ENCODE results near the gene SOCS1. TPM values are rescaled to one million over a fixed set of nuclear protein-coding genes. Genes with fewer than 3 reads are reported as not detected.

Gene SOCS1
- total and polyA plus RNA-seq, 12 donors = 0.53 to 11.9 (median 5.1) TPM

DNA sequence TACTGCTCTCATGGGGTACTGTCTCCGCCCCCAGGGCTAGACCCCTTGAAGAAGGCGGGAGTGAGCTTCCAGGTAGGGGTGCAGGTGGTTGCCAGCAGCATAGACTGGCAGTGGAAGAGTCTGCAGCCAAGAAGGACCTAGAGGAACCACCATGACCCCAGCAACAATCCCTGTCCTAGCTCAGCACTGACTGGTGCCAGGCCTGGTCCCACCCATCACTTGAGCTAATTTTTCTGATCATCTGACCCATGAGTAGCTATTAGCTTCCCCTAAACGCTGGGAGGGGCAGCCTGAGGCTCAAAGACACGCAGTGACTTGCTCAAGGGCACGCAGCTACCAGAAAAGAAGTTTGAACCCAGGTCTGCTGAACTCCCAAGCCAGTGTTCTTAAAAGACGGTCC, 16.5 kb upstream of the SOCS1 start:
- no peaks in the 10 kb centered on the region for H3K4me1 ChIP-seq (replicated peaks in 1 of 2)
- H3K27me3 ChIP-seq = no peaks in the 10 kb centered on the region
- H3K27ac ChIP-seq = no peak overlapping the region
- DNase-seq = no peak
- intact Hi-C loops (cut with DNase I) = no loop called here
- 65 to 100% (median 84%) methylated on average over 2 to 6 of the region's 6 CpGs for WGBS, 4 donors
- H3K36me3 ChIP-seq (replicated peaks in 1 of 2) = no peaks in the 10 kb centered on the region
- H3K4me3 ChIP-seq = no peak overlapping the region
- H3K9me3 ChIP-seq (replicated peaks in 1 of 3) = no peaks in the 10 kb centered on the region
- TF ChIP-seq POLR2A (IDR thresholded peaks at IDR 0.05) (no peak), CTCF (IDR thresholded peaks at IDR 0.05) (no peak)

- WGBS, 4 donors = 96 to 97% (median 97%) methylated on average over 9 to 10 of the region's 10 CpGs
Observed at GRCh38 chr16:11271610-11272009, 15.6 kb upstream of the SOCS1 start.

GRCh38 chr16:11270602-11271162, 14.7 kb upstream of the SOCS1 start:
- TF ChIP-seq CTCF (IDR thresholded peaks at IDR 0.05) (no peak), POLR2A (IDR thresholded peaks at IDR 0.05) (no peak)
- H3K4me1 ChIP-seq (replicated peaks in 1 of 2) = no peaks in the 10 kb centered on the region
- DNase-seq = no peak
- WGBS, 4 donors = 90 to 96% (median 93%) methylated on average over 2 of the region's 2 CpGs
- H3K36me3 ChIP-seq (replicated peaks in 1 of 2) = no peaks in the 10 kb centered on the region
- H3K27ac ChIP-seq = no peak overlapping the region
- intact Hi-C loops (cut with DNase I) = no loop called here
- H3K4me3 ChIP-seq = no peak overlapping the region
- no peaks in the 10 kb centered on the region for H3K9me3 ChIP-seq (replicated peaks in 1 of 3)
- no peaks in the 10 kb centered on the region for H3K27me3 ChIP-seq

More at GRCh38 chr16:11271610-11272009, 15.6 kb upstream of the SOCS1 start:
- Histone ChIP-seq H3K4me3 (no peak overlapping the region), H3K36me3 (replicated peaks in 1 of 2) (no peaks in the 10 kb centered on the region), H3K4me1 (replicated peaks in 1 of 2) (no peaks in the 10 kb centered on the region), H3K27me3 (no peaks in the 10 kb centered on the region), H3K27ac (no peak overlapping the region), H3K9me3 (replicated peaks in 1 of 3) (no peaks in the 10 kb centered on the region)
- intact Hi-C loops (cut with DNase I) = no loop called here
- no peak for DNase-seq
- TF ChIP-seq CTCF (IDR thresholded peaks at IDR 0.05) = no peak

- H3K27me3 ChIP-seq = no peaks in the 10 kb centered on the region
Observed at GRCh38 chr16:11268921-11269375, 12.9 kb upstream of the SOCS1 start, which contains the start of gene TNP2. Gene TNP2 (minus strand): TSS chr16:11269325. CDS start chr16:11269262, 63 bp downstream.

More at GRCh38 chr16:11268921-11269375, 12.9 kb upstream of the SOCS1 start, which contains the start of gene TNP2:
- no peak within 1 kb of the TSS for H3K27ac ChIP-seq
- intact Hi-C loops (cut with DNase I) = no loop called here
- H3K9me3 ChIP-seq (replicated peaks in 1 of 3) = no peaks in the 10 kb centered on the region
- H3K4me3 ChIP-seq = no peak within 1 kb of the TSS
- H3K4me1 ChIP-seq (replicated peaks in 1 of 2) = no peaks in the 10 kb centered on the region
- 92 to 99% (median 98%) methylated on average over 6 to 11 of the region's 11 CpGs for whole genome bisulfite sequencing, 4 donors
- no peak for DNase-seq
- TF ChIP-seq CTCF (IDR thresholded peaks at IDR 0.05) = no peak
- no peak for TF ChIP-seq POLR2A (IDR thresholded peaks at IDR 0.05)
- no peaks in the 10 kb centered on the region for H3K36me3 ChIP-seq (replicated peaks in 1 of 2)

Data from adrenal gland (tissue), 12 donors.